Liver (tissue), 9 donors: ENCODE data around the gene RGS3. TPM values are rescaled to one million over a fixed set of nuclear protein-coding genes. Genes with fewer than 3 reads are reported as not detected.

ENCODE experiments used
- DNase-seq: peaks from one replicate; pipeline ENCODE4 v3.0.0-alpha.2; 2017; ENCODE audit warnings: low spot score
- H3K27ac ChIP-seq, 2 donors: one replicate each; pipeline ENCODE4 v1.7.0; 2013; ENCODE audit warnings: inconsistent platforms in 2 of 2, low read length in 2 of 2, control low read depth in 1 of 2, low read depth in 1 of 2, mild to moderate bottlenecking in 1 of 2
- H3K27me3 ChIP-seq, 4 donors: one replicate each; pipeline versions ENCODE4 v1.6.1 to v1.7.0; 2013; ENCODE audit warnings: low read length in 3 of 4, inconsistent platforms in 1 of 4, mild to moderate bottlenecking in 1 of 4, moderate library complexity in 1 of 4; ENCODE audit not compliant: control insufficient read depth in 4 of 4, insufficient read depth in 4 of 4
- H3K36me3 ChIP-seq, 4 donors: one replicate each; pipeline versions ENCODE4 v1.6.1 to v1.7.0; 2013; ENCODE audit warnings: low read length in 3 of 4, mild to moderate bottlenecking in 3 of 4, low read depth in 1 of 4, moderate library complexity in 1 of 4; ENCODE audit not compliant: control insufficient read depth in 4 of 4, insufficient read depth in 3 of 4
- H3K4me1 ChIP-seq, 4 donors: one replicate each; pipeline versions ENCODE4 v1.6.1 to v1.7.0; 2013; ENCODE audit warnings: low read length in 3 of 4, mild to moderate bottlenecking in 3 of 4, moderate library complexity in 1 of 4; ENCODE audit not compliant: control insufficient read depth in 4 of 4, insufficient read depth in 4 of 4
- H3K4me3 ChIP-seq, 3 donors: one replicate each; pipeline versions ENCODE4 v1.6.1 to v1.7.0; 2013; ENCODE audit warnings: low read length in 3 of 3, control low read depth in 1 of 3, low read depth in 1 of 3, mild to moderate bottlenecking in 1 of 3
- H3K9ac ChIP-seq, 2 donors: one replicate each; pipeline ENCODE4 v1.7.0; 2013; ENCODE audit warnings: low read length in 2 of 2, mild to moderate bottlenecking in 2 of 2, moderate library complexity in 2 of 2, control low read depth in 1 of 2, low read depth in 1 of 2
- H3K9me3 ChIP-seq, 4 donors: one replicate each; pipeline versions ENCODE4 v1.6.1 to v1.7.0; 2013; ENCODE audit warnings: low read length in 3 of 4; ENCODE audit not compliant: control insufficient read depth in 4 of 4
- FOXA2 ChIP-seq: IDR thresholded peaks from 2 replicates; pipeline ENCODE4 v1.6.1; 2016; ENCODE audit warnings: antibody characterized with exemption
- GABPA ChIP-seq, 2 donors: IDR thresholded peaks in 1 of 2; conservative IDR thresholded peaks in 1 of 2; 2 replicates each; pipeline ENCODE4 v1.6.1; 2016; ENCODE audit warnings: antibody characterized with exemption in 2 of 2, mild to moderate bottlenecking in 1 of 2, moderate library complexity in 1 of 2
- HNF4A ChIP-seq, 2 donors: conservative IDR thresholded peaks; 2 replicates each; pipeline ENCODE4 v1.6.1; 2016; ENCODE audit warnings: antibody characterized with exemption in 2 of 2, mild to moderate bottlenecking in 2 of 2
- HNF4G ChIP-seq: IDR thresholded peaks from 2 replicates; pipeline ENCODE4 v1.6.1; 2016; ENCODE audit warnings: antibody characterized with exemption
- JUND ChIP-seq, 2 donors: IDR thresholded peaks; 2 replicates each; pipeline ENCODE4 v1.6.1; 2016; ENCODE audit warnings: antibody characterized with exemption in 2 of 2
- NR2F2 ChIP-seq: IDR thresholded peaks from 2 replicates; pipeline ENCODE4 v1.6.1; 2016; ENCODE audit warnings: antibody characterized with exemption
- RAD21 ChIP-seq, 2 donors: IDR thresholded peaks; 2 replicates each; pipeline ENCODE4 v1.6.1; 2016; ENCODE audit warnings: antibody characterized with exemption in 2 of 2, mild to moderate bottlenecking in 2 of 2
- REST ChIP-seq: IDR thresholded peaks from 2 replicates; pipeline ENCODE4 v1.6.1; 2016; ENCODE audit warnings: antibody characterized with exemption, mild to moderate bottlenecking
- RXRA ChIP-seq, 2 donors: IDR thresholded peaks; 2 replicates each; pipeline ENCODE4 v1.6.1; 2017 to 2018; ENCODE audit warnings: antibody characterized with exemption in 2 of 2, mild to moderate bottlenecking in 1 of 2
- SP1 ChIP-seq: IDR thresholded peaks from 2 replicates; pipeline ENCODE4 v1.6.1; 2018; ENCODE audit warnings: antibody characterized with exemption, mild to moderate bottlenecking
- TAF1 ChIP-seq: conservative IDR thresholded peaks from 2 replicates; pipeline ENCODE4 v1.6.1; 2016; ENCODE audit warnings: antibody characterized with exemption, mild to moderate bottlenecking
- YY1 ChIP-seq: IDR thresholded peaks from 2 replicates; pipeline ENCODE4 v1.6.1; 2016; ENCODE audit warnings: antibody characterized with exemption, mild to moderate bottlenecking
- WGBS: extraction: QIAGEN DNeasy Blood & Tissue Kit; methylation state at CpG from one replicate; pipeline ENCODE4 v1.1.7; 2013; 5-methylcytosine and 5-hydroxymethylcytosine counted together
- polyA plus RNA-seq, 2 donors: library from polyadenylated mRNA; stranded (reverse) in 1 of 2; unstranded in 1 of 2; fragments of 200-250 nt in 1 of 2; fragments of >200 nt in 1 of 2; fragmentation: Nextera tagmentation in 1 of 2; extraction: Ambion mirVana in 1 of 2; gene quantifications; one replicate each; pipeline versions ENCODE4 v1.2.1 to v1.2.3, GENCODE V29; 2013 to 2015
- total RNA-seq, 2 donors: library from RNA; depleted of rRNA; stranded (reverse); fragments of >200 nt; gene quantifications; one replicate each; pipeline ENCODE4 v1.2.3, GENCODE V29; 2014
- TF ChIP-seq, protein P1 (sequence below): IDR thresholded peaks from 2 replicates; pipeline ENCODE4 v1.6.1; 2016; ENCODE audit warnings: antibody characterized with exemption
- TF ChIP-seq, protein P2 (sequence below): IDR thresholded peaks from 2 replicates; pipeline ENCODE4 v1.6.1; 2016; ENCODE audit warnings: antibody characterized with exemption
- TF ChIP-seq, protein P3 (sequence below): IDR thresholded peaks from 2 replicates; pipeline ENCODE4 v1.6.1; 2016; ENCODE audit warnings: antibody characterized with exemption
- donor health status: healthy.
- donor health status: healthy.
- donor health status: healthy.
- donor health status: healthy.
- donor health status: healthy.

The RGS3 gene
- total and polyA plus RNA-seq, 4 donors: 13.0 to 65.0 (median 28.3) TPM

DNA sequence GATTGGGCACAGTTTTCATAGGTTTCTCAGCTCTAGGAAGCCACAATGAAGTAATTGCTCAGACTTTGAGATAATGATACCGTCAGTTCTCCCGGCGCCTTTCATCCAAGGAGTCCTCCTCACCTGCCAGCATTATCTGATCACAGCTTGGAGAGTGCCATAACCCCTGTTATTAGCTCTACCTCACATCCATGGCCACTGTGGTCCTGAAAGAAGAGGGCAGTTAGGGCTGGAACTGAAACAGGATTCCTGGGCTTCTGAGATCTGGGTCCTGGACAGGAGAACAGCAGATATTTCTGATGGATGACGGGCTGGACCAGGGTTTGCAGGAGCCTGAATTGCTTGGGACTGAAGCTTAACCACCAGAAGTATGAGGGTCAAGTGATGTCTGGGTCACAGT is 13.5 kb downstream of the RGS3 start:
- no peak for DNase-seq
- Histone ChIP-seq H3K9ac (no peak overlapping the region), H3K9me3 (no peaks in the 10 kb centered on the region), H3K4me1 (peaks cover 0 to 5% (median 3%) of the 10 kb centered on the region in 4 donors), H3K27ac (no peak overlapping the region), H3K27me3 (no peaks in the 10 kb centered on the region), H3K4me3 (no peak overlapping the region), H3K36me3 (no peaks in the 10 kb centered on the region)
- no peak for TF ChIP-seq JUND (IDR thresholded peaks at IDR 0.05)
- TF ChIP-seq NR2F2: no peak
- TF ChIP-seq, protein P1, sequence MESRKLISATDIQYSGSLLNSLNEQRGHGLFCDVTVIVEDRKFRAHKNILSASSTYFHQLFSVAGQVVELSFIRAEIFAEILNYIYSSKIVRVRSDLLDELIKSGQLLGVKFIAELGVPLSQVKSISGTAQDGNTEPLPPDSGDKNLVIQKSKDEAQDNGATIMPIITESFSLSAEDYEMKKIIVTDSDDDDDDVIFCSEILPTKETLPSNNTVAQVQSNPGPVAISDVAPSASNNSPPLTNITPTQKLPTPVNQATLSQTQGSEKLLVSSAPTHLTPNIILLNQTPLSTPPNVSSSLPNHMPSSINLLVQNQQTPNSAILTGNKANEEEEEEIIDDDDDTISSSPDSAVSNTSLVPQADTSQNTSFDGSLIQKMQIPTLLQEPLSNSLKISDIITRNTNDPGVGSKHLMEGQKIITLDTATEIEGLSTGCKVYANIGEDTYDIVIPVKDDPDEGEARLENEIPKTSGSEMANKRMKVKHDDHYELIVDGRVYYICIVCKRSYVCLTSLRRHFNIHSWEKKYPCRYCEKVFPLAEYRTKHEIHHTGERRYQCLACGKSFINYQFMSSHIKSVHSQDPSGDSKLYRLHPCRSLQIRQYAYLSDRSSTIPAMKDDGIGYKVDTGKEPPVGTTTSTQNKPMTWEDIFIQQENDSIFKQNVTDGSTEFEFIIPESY: no peak
- no peak for TF ChIP-seq REST
- no peak for TF ChIP-seq SP1
- no peak for TF ChIP-seq RAD21 (IDR thresholded peaks at IDR 0.05)
- TF ChIP-seq YY1: no peak
- no peak for TF ChIP-seq TAF1
- no peak for TF ChIP-seq FOXA2
- TF ChIP-seq, protein P2, sequence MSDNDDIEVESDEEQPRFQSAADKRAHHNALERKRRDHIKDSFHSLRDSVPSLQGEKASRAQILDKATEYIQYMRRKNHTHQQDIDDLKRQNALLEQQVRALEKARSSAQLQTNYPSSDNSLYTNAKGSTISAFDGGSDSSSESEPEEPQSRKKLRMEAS: no peak
- TF ChIP-seq, protein P3, sequence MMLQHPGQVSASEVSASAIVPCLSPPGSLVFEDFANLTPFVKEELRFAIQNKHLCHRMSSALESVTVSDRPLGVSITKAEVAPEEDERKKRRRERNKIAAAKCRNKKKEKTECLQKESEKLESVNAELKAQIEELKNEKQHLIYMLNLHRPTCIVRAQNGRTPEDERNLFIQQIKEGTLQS: no peak
- no peak for TF ChIP-seq RXRA (IDR thresholded peaks at IDR 0.05)
- TF ChIP-seq HNF4A (conservative IDR thresholded peaks at IDR 0.05): no peak
- WGBS: 98% methylated on average over 4 of the region's 4 CpGs

- TF ChIP-seq YY1: no peak
- no peak for TF ChIP-seq SP1
- TF ChIP-seq TAF1: no peak
- TF ChIP-seq, protein P1: no peak
- no peak for TF ChIP-seq HNF4G
- TF ChIP-seq RXRA (IDR thresholded peaks at IDR 0.05): no peak
- no peak for TF ChIP-seq JUND (IDR thresholded peaks at IDR 0.05)
- no peak for TF ChIP-seq GABPA (IDR thresholded peaks at IDR 0.05 in 1 of 2, conservative IDR thresholded peaks at IDR 0.05 in 1 of 2)
- no peak overlapping the region for H3K27ac ChIP-seq
- no peaks in the 10 kb centered on the region for H3K9me3 ChIP-seq
- H3K4me3 ChIP-seq: no peak overlapping the region
- H3K4me1 ChIP-seq: peaks cover 0 to 5% (median 3%) of the 10 kb centered on the region in 4 donors
- WGBS: 95% methylated on average over 5 of the region's 5 CpGs
- H3K9ac ChIP-seq: no peak overlapping the region
- no peak for DNase-seq
- H3K27me3 ChIP-seq: no peaks in the 10 kb centered on the region
- no peaks in the 10 kb centered on the region for H3K36me3 ChIP-seq
Measured at GRCh38 chr9:113477661-113478060, 14.1 kb downstream of the RGS3 start.
